22Rv1 (cell line): ENCODE data around the gene WNT4.

Experiments
- CTCF ChIP-seq: fragments of 450-650 bp; IDR thresholded peaks from 2 replicates; pipeline ENCODE4 v1.5.1; 2017; ENCODE audit warnings: mild to moderate bottlenecking
- ZFX ChIP-seq: fragments of 450-650 bp; IDR thresholded peaks from 2 replicates; pipeline ENCODE4 v1.6.1; 2017; ENCODE audit warnings: antibody characterized with exemption, borderline replicate concordance

DNA sequence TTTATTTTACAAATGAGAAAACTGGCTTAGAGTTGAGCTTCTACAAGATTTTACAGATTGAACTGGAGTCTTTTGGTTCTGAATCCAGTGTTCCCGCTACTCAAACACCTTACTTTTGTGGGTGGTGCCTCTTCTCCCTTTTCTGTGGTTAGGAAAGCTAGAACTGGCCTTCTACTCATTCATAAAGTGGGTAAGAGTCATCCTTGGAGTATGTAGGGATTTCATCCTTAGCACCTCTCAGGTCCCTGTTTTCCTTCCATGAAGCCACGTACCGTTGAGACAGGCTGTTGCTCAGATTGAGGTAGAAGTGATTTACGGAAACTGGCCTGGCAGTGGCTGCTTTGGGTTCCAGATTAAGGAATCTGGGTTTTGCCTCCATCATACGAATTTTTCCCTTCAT is 35.8 kb downstream of the WNT4 start:
- TF ChIP-seq CTCF (no peak), ZFX (no peak)
